Measurements from ENCODE around the gene RGS13.

RGS13 gene

GRCh38 chr1:192635939-192636338 is at the start of gene RGS13:
Gene RGS13, plus strand, starts transcription at chr1:192636147. Its CDS starts 8,188 bp downstream, at chr1:192644335.
- H3K4me3 ChIP-seq (replicated peaks; ENCODE audit: low read depth, low read length): no peak within 1 kb of the TSS
- no peak for DNase-seq (ENCODE audit: low read depth)
- TF ChIP-seq CTCF (IDR thresholded peaks at IDR 0.05; ENCODE audit: low read length, missing control alignments): no peak

- no peak for DNase-seq (ENCODE audit: low read depth)
- TF ChIP-seq CTCF (IDR thresholded peaks at IDR 0.05; ENCODE audit: low read length, missing control alignments): no peak
- no peak overlapping the region for H3K4me3 ChIP-seq (replicated peaks; ENCODE audit: low read depth, low read length)
Observed at GRCh38 chr1:192587386-192588266, 48.3 kb upstream of the RGS13 start.

- H3K4me3 ChIP-seq (replicated peaks; ENCODE audit: low read depth, low read length): no peak overlapping the region
- TF ChIP-seq CTCF (IDR thresholded peaks at IDR 0.05; ENCODE audit: low read length, missing control alignments): no peak
- DNase-seq (ENCODE audit: low read depth): no peak
Observed at GRCh38 chr1:192588546-192588945, 47.4 kb upstream of the RGS13 start.

GRCh38 chr1:192589813-192590212 is 46.1 kb upstream of the RGS13 start:
- peak; percentile 21 for DNase-seq (ENCODE audit: low read depth)
- TF ChIP-seq CTCF (IDR thresholded peaks at IDR 0.05; ENCODE audit: low read length, missing control alignments): no peak
- H3K4me3 ChIP-seq (replicated peaks; ENCODE audit: low read depth, low read length): no peak overlapping the region

- no peak overlapping the region for H3K4me3 ChIP-seq (replicated peaks; ENCODE audit: low read depth, low read length)
- no peak for TF ChIP-seq CTCF (IDR thresholded peaks at IDR 0.05; ENCODE audit: low read length, missing control alignments)
- DNase-seq (ENCODE audit: low read depth): no peak
Observed at GRCh38 chr1:192592517-192592916, 43.4 kb upstream of the RGS13 start.

- no peak overlapping the region for H3K4me3 ChIP-seq (replicated peaks; ENCODE audit: low read depth, low read length)
- TF ChIP-seq CTCF (IDR thresholded peaks at IDR 0.05; ENCODE audit: low read length, missing control alignments): no peak
- peak; percentile 32 for DNase-seq (ENCODE audit: low read depth)
Observed at GRCh38 chr1:192592981-192593708, 42.8 kb upstream of the RGS13 start.

All from fibroblast of pulmonary artery (primary cell).